Measurements from ENCODE around the gene DEAF1.

DNA sequence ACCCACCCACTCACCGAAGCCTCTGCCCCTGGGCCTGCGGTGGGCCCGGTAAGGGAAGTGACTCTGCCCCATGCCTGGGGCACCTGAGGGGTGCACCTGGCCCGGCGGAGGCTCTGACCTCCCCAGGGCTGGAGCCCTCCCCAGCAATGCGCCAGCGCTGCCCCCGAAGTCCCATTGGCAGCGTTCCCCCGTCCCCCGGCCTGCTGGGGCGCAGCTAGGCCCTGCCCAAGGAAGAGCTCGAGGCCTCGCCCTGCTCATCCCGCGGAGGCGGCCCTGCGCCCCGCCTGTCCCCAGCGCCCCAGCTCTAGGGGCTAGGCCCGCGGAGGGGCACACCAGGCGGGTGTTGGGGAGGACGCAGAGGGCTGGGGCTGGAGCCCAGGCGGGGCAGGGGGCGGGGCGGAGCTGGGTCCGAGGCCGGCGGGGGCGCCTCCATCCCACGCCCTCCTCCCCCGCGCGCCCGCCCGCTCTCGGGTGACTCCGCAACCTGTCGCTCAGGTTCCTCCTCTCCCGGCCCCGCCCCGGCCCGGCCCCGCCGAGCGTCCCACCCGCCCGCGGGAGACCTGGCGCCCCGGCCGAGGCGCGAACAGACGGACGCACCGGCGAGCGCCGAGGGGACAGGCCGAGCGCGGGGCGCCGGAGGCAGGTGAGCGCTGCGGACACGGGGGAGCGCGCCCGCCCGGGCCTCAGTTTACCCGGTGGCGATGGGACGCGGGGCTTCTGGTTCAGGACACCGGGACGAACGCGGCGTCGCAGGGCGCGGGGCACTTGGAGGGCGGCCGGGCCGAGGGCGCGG lies 10.8 kb upstream of the DEAF1 start, which contains the start of gene EPS8L2:
- no peak for TF ChIP-seq CTCF (conservative IDR thresholded peaks at IDR 0.05 in 1 of 2, IDR thresholded peaks at IDR 0.05 in 1 of 2; ENCODE audit: low read depth in 1 of 2, low read length in 2 of 2)
- TF ChIP-seq EZH2 (IDR thresholded peaks at IDR 0.05; ENCODE audit: low read length, missing control alignments), result no peak

All from fibroblast of lung (primary cell).